AG09319 (cell line): ENCODE data around the gene AGPAT4.

Source experiments
- DNase-seq: peaks from one replicate; pipeline ENCODE4 v3.0.0-alpha.2; 2010; ENCODE audit warnings: low read depth; ENCODE audit errors: extremely low read depth
- TF ChIP-seq, protein P1 (sequence below): IDR thresholded peaks from 2 replicates; pipeline ENCODE4 v1.5.1; 2011; ENCODE audit warnings: low read depth, mild to moderate bottlenecking, inconsistent platforms, low read length, moderate library complexity

Gene AGPAT4

DNA sequence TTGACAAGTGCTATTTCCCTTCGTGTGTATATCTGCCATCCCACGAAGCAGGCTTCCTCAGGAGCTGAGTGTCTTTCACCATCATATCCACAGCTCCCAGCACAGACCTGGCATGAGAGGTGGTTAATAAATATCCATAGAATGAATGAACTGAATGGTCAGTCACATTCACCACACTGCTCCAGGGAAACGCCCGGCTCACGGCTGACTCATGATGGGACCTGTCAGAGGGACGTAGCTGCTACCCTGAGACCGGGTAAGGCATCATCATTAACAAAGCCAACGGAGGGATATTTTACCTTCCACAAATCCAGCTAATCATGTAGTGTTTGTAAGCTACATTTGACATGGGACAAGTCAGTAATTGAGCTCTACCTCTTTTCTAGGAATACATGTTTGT lies 12.5 kb downstream of the AGPAT4 start:
- no peak for DNase-seq
- TF ChIP-seq, protein P1, sequence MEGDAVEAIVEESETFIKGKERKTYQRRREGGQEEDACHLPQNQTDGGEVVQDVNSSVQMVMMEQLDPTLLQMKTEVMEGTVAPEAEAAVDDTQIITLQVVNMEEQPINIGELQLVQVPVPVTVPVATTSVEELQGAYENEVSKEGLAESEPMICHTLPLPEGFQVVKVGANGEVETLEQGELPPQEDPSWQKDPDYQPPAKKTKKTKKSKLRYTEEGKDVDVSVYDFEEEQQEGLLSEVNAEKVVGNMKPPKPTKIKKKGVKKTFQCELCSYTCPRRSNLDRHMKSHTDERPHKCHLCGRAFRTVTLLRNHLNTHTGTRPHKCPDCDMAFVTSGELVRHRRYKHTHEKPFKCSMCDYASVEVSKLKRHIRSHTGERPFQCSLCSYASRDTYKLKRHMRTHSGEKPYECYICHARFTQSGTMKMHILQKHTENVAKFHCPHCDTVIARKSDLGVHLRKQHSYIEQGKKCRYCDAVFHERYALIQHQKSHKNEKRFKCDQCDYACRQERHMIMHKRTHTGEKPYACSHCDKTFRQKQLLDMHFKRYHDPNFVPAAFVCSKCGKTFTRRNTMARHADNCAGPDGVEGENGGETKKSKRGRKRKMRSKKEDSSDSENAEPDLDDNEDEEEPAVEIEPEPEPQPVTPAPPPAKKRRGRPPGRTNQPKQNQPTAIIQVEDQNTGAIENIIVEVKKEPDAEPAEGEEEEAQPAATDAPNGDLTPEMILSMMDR = no peak

DNA sequence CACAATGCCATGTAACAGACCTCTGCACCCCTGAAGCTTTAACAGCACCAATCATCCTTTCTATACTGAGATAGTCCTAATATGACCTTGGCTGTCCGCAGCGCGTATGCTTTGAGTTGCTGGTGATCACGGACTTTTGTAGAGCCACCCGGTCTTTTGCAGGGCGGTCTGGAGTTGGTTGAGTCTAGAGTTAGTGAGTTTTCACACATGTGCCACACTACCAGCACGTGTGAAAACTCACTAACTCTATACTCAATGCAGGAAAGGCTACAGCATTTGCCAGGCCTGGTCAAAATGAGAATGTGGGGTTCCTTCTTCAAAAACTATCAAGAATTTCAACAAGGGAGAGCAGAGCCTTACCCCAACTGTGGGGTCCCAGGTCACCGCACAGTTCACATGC lies 14.6 kb downstream of the AGPAT4 start:
- TF ChIP-seq, protein P1 = no peak
- no peak for DNase-seq

DNA sequence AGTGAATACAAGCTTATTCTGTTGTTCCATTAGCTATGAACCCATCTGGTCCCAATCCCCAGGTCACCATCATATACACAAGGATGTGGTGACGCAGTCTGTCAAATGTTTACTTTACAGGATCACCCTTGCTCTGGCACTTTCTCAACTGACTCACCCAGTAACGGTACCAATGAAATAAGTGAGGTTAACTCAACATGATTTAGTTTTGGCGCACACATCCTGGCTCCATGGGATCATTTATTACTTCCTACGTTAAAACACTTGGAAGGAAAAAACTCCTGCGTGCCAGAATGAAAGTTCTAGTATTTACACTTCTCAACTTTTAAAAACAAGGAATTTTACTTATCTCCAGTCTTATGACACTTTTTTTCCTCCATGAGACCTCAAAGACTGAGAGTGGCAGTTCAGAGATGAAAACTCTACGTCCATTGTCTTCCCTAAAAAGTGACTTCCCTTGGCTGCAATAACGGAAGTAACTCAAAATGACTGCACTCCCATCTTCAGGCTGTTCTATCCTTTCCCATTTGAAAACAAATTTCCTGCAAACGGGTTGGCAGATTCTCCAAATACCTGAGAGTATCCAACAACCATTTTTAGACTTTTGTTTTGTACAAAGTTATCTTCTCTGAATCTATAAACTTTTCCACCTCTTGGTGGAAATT lies 15.9 kb downstream of the AGPAT4 start:
- peak; percentile 94 for DNase-seq
- TF ChIP-seq, protein P1 = no peak

DNA sequence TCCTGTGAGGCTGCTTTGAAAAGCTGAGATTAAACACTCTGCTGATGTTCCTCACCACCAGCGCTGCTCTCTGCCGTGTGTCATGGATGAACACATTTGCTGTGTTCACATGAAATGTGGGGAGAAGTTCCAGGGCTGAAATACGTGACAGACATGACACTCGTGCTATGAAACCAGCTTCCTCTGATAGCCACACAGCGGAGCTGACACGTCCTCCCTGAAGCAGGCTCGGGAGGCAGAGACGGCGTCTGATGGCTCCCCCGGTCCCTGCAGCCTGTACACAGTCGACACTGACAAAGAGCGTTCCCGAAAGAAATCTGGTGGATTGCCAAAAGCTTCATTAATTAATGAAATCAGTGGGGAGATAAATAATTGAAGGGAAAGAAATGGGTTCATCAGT lies 17.5 kb downstream of the AGPAT4 start:
- TF ChIP-seq, protein P1 = no peak
- no peak for DNase-seq

DNA sequence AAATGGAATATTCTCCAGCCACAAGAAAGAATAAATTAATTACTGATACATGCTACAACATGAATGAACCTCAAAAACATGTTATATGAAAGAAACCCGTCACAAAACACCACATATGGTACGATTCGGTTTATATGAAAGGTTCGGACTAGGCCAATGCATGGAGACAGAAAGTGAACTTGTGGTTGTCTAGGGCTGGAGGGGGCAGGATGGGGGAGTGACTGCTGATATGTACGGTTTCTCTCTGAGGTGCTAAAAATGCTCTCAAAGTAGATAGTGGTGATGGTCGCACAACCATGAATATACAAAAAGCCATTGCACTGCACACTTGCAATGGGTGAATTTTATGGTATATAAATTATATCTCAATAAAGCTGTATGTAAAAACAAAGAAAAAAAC lies 18.3 kb downstream of the AGPAT4 start:
- DNase-seq = no peak
- TF ChIP-seq, protein P1 = no peak

DNA sequence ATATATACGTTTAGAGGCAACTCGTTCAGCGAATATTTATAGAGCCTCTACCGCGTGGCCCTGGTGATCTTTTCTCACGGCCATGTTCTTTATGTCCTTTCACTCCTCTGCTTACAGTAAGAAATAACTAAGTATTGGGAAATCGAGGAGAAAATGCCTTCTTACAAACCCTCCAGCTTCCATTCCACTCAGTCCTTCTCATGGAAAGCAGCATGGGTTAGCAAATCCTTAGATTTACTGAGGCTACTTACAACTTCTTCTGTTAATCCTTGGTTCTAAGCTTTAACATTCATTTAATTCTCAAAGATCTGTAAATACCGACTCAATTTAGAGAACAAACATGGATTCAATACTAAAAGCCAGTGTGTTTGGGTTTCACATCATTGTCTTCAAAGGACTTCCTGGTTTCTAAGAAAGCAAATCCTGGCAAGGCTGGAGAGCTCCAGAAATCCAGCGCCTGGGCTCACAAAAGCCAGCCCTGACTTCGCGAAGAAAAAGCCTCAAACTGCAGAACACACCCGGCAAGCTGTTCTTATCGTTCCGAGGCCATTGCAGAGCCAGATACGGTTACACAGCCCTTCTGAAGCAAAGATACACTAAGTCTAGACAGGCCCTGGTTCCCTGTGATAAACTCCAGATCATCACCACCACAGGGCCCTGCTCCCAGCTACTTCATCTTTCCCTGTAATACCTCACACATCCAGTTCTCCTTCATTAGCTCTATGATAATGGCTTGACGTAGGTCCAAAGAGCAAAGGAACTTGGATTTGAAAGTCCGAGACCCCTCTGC lies 19.2 kb downstream of the AGPAT4 start:
- TF ChIP-seq, protein P1 = no peak
- DNase-seq = no peak

DNA sequence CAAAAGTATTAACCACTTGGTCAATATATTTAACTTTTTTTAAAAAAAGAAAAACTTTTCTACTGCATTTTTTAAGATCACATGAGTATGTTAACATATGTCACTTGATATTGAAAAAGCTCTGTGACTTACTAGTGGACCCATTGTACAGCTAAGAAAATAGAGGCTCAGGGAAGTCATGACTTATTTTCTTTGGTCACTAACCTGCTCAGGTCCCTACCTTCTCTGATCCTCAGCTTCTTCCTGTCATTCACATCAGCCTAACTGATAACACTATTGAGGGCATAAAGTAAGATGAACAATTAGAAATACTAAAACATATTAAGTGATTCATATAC lies 19.8 kb downstream of the AGPAT4 start:
- TF ChIP-seq, protein P1 = no peak
- DNase-seq = no peak
